GM12865 (cell line): ENCODE results near the gene TMEM184C.

Source experiments
- DNase-seq: peaks from one replicate; pipeline ENCODE4 v3.0.0; 2010; ENCODE audit warnings: low read depth
- H3K4me3 ChIP-seq: 2 replicates; pipeline ENCODE4 v1.5.1; 2011; ENCODE audit warnings: mild to moderate bottlenecking, low read depth, low read length, control low read depth
- CTCF ChIP-seq: IDR thresholded peaks from 2 replicates; pipeline ENCODE4 v1.5.1; 2011; ENCODE audit warnings: low read length, control low read depth, low read depth, inconsistent platforms; ENCODE audit not compliant: insufficient read depth; ENCODE audit errors: missing control alignments

Gene TMEM184C

GRCh38 chr4:147617173-147617840, at the start of gene TMEM184C:
Gene TMEM184C, plus strand, starts transcription at chr4:147617397. Its CDS starts 560 bp downstream, at chr4:147617957.
- peak within 1 kb of the TSS; percentile 77 for H3K4me3 ChIP-seq
- no peak for TF ChIP-seq CTCF
- peak; percentile 98 for DNase-seq

GRCh38 chr4:147570616-147571015, 46.6 kb upstream of the TMEM184C start:
- no peak overlapping the region for H3K4me3 ChIP-seq
- TF ChIP-seq CTCF, result no peak
- DNase-seq, result no peak

- no peak for TF ChIP-seq CTCF
- DNase-seq, result no peak
- H3K4me3 ChIP-seq, result no peak overlapping the region
These were observed 46.0 kb upstream of the TMEM184C start for GRCh38 chr4:147571036-147571770.

- peak; percentile 9 for DNase-seq
- H3K4me3 ChIP-seq, result no peak overlapping the region
- TF ChIP-seq CTCF, result no peak
These were observed 41.1 kb upstream of the TMEM184C start for GRCh38 chr4:147576084-147576483.

GRCh38 chr4:147578051-147578476, 39.1 kb upstream of the TMEM184C start:
- TF ChIP-seq CTCF, result no peak
- no peak overlapping the region for H3K4me3 ChIP-seq
- DNase-seq, result peak; percentile 53

- DNase-seq, result no peak
- no peak for TF ChIP-seq CTCF
- H3K4me3 ChIP-seq, result no peak overlapping the region
These were observed 38.6 kb upstream of the TMEM184C start for GRCh38 chr4:147578593-147578992.
